ENCODE data around the gene CDC42EP2.

The CDC42EP2 gene

GRCh38 chr11:65341856-65342255 lies 27.2 kb downstream of the CDC42EP2 start:
- no peak for TF ChIP-seq CTCF (IDR thresholded peaks at IDR 0.05; ENCODE audit: insufficient read depth, missing control alignments)
- FAIRE-seq (no peak), DNase-seq (ENCODE audit: insufficient read length, low spot score) (no peak)

GRCh38 chr11:65351511-65351910 lies 36.8 kb downstream of the CDC42EP2 start:
- TF ChIP-seq CTCF (IDR thresholded peaks at IDR 0.05; ENCODE audit: insufficient read depth, missing control alignments), result no peak
- no peak for FAIRE-seq
- DNase-seq (ENCODE audit: insufficient read length, low spot score), result no peak

DNA sequence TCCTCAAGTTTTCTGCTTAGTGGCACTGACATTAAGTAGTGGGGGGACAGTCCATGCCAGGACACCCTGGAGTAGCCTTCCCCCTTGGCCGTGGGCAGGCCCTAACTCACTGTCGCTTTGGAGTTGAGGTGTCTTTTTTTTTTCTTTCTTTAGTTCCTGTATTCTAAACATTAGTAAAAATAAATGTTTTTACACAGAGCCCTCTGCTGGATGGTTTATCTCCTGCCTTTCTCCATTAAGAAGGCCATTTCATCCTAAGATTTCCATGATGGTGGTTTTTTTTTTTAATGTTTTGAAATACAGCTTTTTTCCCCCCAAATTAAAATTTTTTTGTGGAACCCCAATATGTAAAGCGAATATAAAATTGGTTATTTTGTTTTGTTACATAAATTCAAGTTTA lies 38.1 kb downstream of the CDC42EP2 start:
- DNase-seq (ENCODE audit: insufficient read length, low spot score) (no peak), FAIRE-seq (no peak)
- TF ChIP-seq CTCF (IDR thresholded peaks at IDR 0.05; ENCODE audit: insufficient read depth, missing control alignments), result peak; percentile 9

GRCh38 chr11:65353376-65353775 lies 38.7 kb downstream of the CDC42EP2 start:
- FAIRE-seq (no peak), DNase-seq (ENCODE audit: insufficient read length, low spot score) (no peak)
- no peak for TF ChIP-seq CTCF (IDR thresholded peaks at IDR 0.05; ENCODE audit: insufficient read depth, missing control alignments)

GRCh38 chr11:65353900-65354264 lies 39.2 kb downstream of the CDC42EP2 start:
- FAIRE-seq (no peak), DNase-seq (ENCODE audit: insufficient read length, low spot score) (no peak)
- TF ChIP-seq CTCF (IDR thresholded peaks at IDR 0.05; ENCODE audit: insufficient read depth, missing control alignments), result no peak

DNA sequence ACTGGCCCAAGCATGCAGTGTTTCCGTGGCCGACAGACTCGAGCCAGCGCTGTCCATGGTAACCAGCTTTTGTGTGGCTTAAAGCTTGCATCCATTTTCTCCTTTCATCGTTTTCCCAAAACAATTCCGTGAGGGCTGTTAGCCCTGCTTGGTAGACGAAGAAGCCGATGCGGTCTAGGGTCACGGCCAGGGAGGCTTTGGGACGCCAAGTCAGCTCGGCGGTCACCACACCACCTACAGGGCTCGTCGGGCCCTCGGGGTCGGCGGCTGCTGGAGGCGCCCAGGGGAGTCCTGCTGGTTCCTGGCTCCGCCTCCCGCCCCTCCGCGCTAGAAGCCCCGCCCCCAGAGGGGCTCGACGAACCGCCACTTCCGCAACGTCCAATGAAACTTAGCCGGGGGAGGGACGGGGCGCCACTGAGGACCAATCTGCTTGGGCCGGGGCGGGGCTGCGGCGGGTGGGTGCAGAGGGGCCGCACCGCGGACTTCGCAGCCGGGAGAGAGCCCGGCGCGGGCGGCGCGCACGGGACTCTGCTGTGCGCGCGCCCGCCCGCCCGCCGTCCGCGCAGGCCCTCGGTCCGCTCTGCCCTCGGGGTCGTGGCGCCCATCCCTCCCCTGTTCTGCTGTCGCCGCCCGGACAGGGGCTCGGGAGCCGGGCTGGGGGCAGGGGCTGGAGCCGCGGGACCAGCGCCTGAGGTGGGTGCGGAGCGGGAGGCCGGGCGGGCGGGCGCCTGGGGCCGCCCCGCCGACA lies 39.8 kb downstream of the CDC42EP2 start, which contains the start of gene TIGD3:
Gene TIGD3, plus strand, starts transcription at position 487 of the 748 bp plus-strand sequence. CDS start 1,058 bp downstream, outside the sequence.
- TF ChIP-seq CTCF (IDR thresholded peaks at IDR 0.05; ENCODE audit: insufficient read depth, missing control alignments), result no peak
- FAIRE-seq, result no peak
- peak; percentile 99 for DNase-seq (ENCODE audit: insufficient read length, low spot score)

DNA sequence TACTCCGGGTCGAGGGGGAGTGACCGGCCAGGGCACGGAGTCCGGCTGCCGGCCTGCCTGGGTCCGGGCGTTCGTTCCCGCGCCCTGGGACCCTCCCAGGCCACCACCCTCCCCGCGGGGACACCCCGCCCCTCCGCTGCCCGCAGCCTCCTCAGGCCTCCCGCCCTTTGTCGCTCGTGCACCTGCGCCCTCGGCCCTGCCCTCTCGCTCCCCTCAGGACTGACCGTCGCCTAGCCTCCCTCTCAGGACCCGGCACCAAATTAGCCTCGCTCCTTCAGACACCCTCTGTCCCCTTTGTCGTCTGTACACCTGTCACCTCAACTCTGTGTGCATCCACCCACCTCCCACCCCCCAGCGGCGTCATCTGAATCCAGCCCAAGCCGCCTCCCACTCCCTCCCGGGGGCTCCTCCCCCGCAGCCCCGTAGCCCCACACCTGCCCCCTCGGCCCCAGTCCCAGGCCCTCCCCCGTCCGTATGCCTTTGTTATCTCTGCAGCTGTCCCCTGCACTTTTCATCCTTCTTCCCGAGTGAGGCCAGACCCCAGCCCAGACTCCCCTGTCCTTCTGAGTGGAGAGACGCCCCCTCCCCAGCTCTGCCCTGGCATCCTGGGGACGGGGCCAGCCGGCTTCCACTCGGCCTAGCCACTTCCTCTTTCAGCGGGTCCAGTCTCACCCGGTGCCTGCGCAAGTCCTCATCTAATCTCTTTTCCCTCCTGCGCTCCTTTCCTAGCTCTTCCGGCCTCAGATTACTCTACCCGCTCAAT lies 40.5 kb downstream of the CDC42EP2 start:
- FAIRE-seq, result no peak
- TF ChIP-seq CTCF (IDR thresholded peaks at IDR 0.05; ENCODE audit: insufficient read depth, missing control alignments), result no peak
- peak; percentile 68 for DNase-seq (ENCODE audit: insufficient read length, low spot score)

All from D721Med (cell line).